GM12873 (cell line): ENCODE results near the gene PDK3.

Experiments used
- CTCF ChIP-seq: IDR thresholded peaks from 2 replicates; pipeline ENCODE4 v1.5.1; 2012; ENCODE audit warnings: low read depth, mild to moderate bottlenecking, moderate library complexity, low read length, control low read depth; ENCODE audit not compliant: insufficient read depth; ENCODE audit errors: missing control alignments

Gene PDK3

DNA sequence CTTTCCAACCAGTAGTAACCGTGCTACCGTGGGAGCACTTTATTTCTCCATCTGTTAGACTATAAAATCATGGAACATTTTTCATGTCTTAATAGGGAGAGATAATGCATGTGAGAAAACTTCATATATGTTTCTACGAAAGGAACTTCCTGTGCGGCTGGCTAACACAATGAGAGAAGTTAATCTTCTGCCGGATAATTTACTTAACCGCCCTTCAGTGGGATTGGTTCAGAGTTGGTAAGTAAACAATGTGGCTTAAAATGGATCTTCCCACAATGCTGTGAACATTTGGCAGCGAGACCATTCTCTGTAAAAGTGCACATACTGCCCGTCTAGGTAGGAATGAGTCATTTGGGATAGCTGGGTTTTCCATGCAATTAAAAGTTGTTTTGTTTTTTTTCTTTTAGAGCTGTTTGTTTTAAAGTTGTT lies 29.6 kb downstream of the PDK3 start:
- TF ChIP-seq CTCF: no peak

- no peak for TF ChIP-seq CTCF
These were observed 30.6 kb downstream of the PDK3 start for GRCh38 chrX:24495700-24496099.

GRCh38 chrX:24498181-24498580 lies 33.1 kb downstream of the PDK3 start:
- peak; percentile 42 for TF ChIP-seq CTCF

- peak; percentile 51 for TF ChIP-seq CTCF
These were observed 33.9 kb downstream of the PDK3 start for GRCh38 chrX:24498975-24499374.

- TF ChIP-seq CTCF: no peak
These were observed 41.0 kb downstream of the PDK3 start for GRCh38 chrX:24506082-24506481.

GRCh38 chrX:24508375-24508774 lies 43.3 kb downstream of the PDK3 start:
- no peak for TF ChIP-seq CTCF

DNA sequence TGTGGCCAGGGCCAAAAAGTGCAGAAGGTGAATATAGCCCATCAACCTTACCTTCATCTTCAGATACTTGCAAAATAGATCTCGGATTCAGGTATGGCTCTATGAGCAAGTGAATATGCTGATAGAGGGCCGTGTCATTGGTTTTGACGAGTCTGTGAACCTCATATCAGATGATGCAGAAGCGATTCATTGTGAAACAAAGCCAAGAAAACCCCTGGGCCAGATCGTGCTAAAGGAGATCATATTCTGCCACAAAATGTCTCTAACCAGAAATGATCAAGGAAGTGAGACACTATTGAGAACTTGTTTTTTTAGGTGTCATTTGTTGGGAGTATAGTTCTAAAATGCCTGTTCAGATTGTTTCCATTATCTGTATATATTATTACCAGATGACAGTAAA lies 48.3 kb downstream of the PDK3 start:
- TF ChIP-seq CTCF: no peak

DNA sequence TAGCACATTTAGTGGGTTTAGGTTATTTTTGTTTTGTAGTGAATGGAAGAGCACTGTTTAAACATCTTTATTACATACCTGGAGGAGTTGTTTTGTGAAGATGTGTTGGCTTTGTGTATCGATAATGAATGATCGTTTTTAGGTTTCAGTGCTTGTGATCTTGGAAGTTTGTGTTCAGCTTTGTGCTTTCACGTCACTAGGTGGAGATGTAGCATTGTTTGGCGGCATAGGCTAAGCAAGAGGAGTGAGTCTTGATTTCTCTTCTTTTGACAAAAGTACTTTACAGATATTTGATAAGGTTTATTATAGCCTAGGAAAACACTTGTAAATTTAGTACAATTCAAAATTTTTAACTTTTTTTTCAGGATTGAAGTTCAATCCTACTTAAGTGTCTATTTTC lies 50.4 kb downstream of the PDK3 start:
- TF ChIP-seq CTCF: no peak
